Neural cell (in vitro differentiated cells): ENCODE results near the gene MGLL. TPM values are rescaled to one million over a fixed set of nuclear protein-coding genes. Genes with fewer than 3 reads are reported as not detected.

ENCODE experiments used
- H2AFZ ChIP-seq: fragments of 200-600, 300-800 bp; sonication (generic), shearing (Covaris generic); 2 replicates; pipeline ENCODE4 v1.6.0; 2014; ENCODE audit warnings: low read depth, mild to moderate bottlenecking, antibody characterized with exemption, low read length, moderate library complexity
- H3F3A ChIP-seq: fragments of 200-600 bp; shearing (Covaris generic); 2 replicates; pipeline ENCODE4 v1.6.1; 2016; ENCODE audit warnings: mild to moderate bottlenecking, moderate library complexity, mixed read lengths, antibody characterized with exemption, low read length; ENCODE audit not compliant: insufficient read depth, poor library complexity, severe bottlenecking
- H3K27ac ChIP-seq: fragments of 200-600, 300-800 bp; sonication (generic), shearing (Covaris generic); 2 replicates; pipeline ENCODE4 v1.5.1; 2014; ENCODE audit warnings: mild to moderate bottlenecking, low read length, moderate library complexity
- H3K27me3 ChIP-seq: fragments of 300-800, 200-600 bp; sonication (generic), shearing (Covaris generic); 2 replicates; pipeline ENCODE4 v1.6.0; 2014; ENCODE audit warnings: mild to moderate bottlenecking, low read depth, low read length, moderate library complexity; ENCODE audit not compliant: insufficient read depth
- H3K36me3 ChIP-seq: fragments of 300-800, 200-600 bp; sonication (generic), shearing (Covaris generic); 2 replicates; pipeline ENCODE4 v1.5.1; 2014; ENCODE audit warnings: mild to moderate bottlenecking, antibody characterized with exemption, low read length, moderate library complexity; ENCODE audit not compliant: insufficient read depth
- H3K4me2 ChIP-seq: fragments of 300-800, 200-600 bp; sonication (generic), shearing (Covaris generic); 2 replicates; pipeline ENCODE4 v1.6.0; 2014; ENCODE audit warnings: mild to moderate bottlenecking, low read length
- H3K4me3 ChIP-seq: fragments of 300-800, 200-600 bp; sonication (generic), shearing (Covaris generic); 2 replicates; pipeline ENCODE4 v1.5.1; 2014; ENCODE audit warnings: mild to moderate bottlenecking, low read length, moderate library complexity
- H3K79me2 ChIP-seq: fragments of 200-600 bp; shearing (Covaris generic); replicated peaks from 2 replicates; pipeline ENCODE4 v1.6.0; 2014; ENCODE audit warnings: mild to moderate bottlenecking, low read length, moderate library complexity; ENCODE audit not compliant: insufficient read depth
- H3K9ac ChIP-seq: fragments of 300-800, 200-600 bp; sonication (generic), shearing (Covaris generic); 2 replicates; pipeline ENCODE4 v1.6.1; 2016; ENCODE audit warnings: mild to moderate bottlenecking, low read length, mixed read lengths
- H3K9me2 ChIP-seq: fragments of 200-600 bp; shearing (Covaris generic); 2 replicates; pipeline ENCODE4 v1.6.1; 2016; ENCODE audit warnings: mild to moderate bottlenecking, low read length, mixed read lengths; ENCODE audit not compliant: insufficient read depth
- H3K9me3 ChIP-seq: fragments of 200-600, 300-800 bp; sonication (generic), shearing (Covaris generic); 2 replicates; pipeline ENCODE4 v1.6.1; 2016; ENCODE audit warnings: mild to moderate bottlenecking, mixed run types, low read length, moderate library complexity, mixed read lengths
- H4K20me1 ChIP-seq: fragments of 200-600 bp; shearing (Covaris generic); 2 replicates; pipeline ENCODE4 v1.6.1; 2016; ENCODE audit warnings: mild to moderate bottlenecking, mixed run types; ENCODE audit not compliant: insufficient read depth
- EP300 ChIP-seq: fragments of 450-650 bp; conservative IDR thresholded peaks from 2 replicates; pipeline ENCODE4 v1.6.1; 2014; ENCODE audit warnings: antibody characterized with exemption, mild to moderate bottlenecking, moderate library complexity; ENCODE audit not compliant: poor library complexity, severe bottlenecking
- EZH2 ChIP-seq: fragments of 200-600, 300-800 bp; shearing (Covaris generic), sonication (generic); IDR thresholded peaks from 2 replicates; pipeline ENCODE4 v1.6.1; 2014; ENCODE audit warnings: antibody characterized with exemption, low read length, borderline replicate concordance, mild to moderate bottlenecking; ENCODE audit not compliant: insufficient read depth, poor library complexity, severe bottlenecking
- MXI1 ChIP-seq: fragments of 450-650 bp; conservative IDR thresholded peaks from 2 replicates; pipeline ENCODE4 v1.6.1; 2014; ENCODE audit warnings: antibody characterized with exemption, mild to moderate bottlenecking; ENCODE audit not compliant: poor library complexity, severe bottlenecking
- POLR2AphosphoS5 ChIP-seq: IDR thresholded peaks from 2 replicates; pipeline ENCODE4 v1.6.1; 2012
- RAD21 ChIP-seq: fragments of 450-650 bp; conservative IDR thresholded peaks from 2 replicates; pipeline ENCODE4 v1.6.1; 2014; ENCODE audit warnings: antibody characterized with exemption, mild to moderate bottlenecking, moderate library complexity
- SMC3 ChIP-seq: fragments of 450-650 bp; conservative IDR thresholded peaks from 2 replicates; pipeline ENCODE4 v1.6.1; 2014; ENCODE audit warnings: antibody characterized with exemption, mild to moderate bottlenecking, moderate library complexity; ENCODE audit not compliant: poor library complexity
- TAF1 ChIP-seq: IDR thresholded peaks from 2 replicates; pipeline ENCODE4 v1.6.1; 2012; ENCODE audit warnings: low read depth
- polyA plus RNA-seq: library from polyadenylated mRNA; depleted of rRNA; stranded (reverse); fragments of >200 nt; gene quantifications from 2 replicates; pipeline ENCODE4 v1.2.3, GENCODE V29; 2014
- TF ChIP-seq, protein P1 (sequence below): fragments of 450-650 bp; IDR thresholded peaks from 2 replicates; pipeline ENCODE4 v1.5.1; 2014; ENCODE audit warnings: antibody characterized with exemption, mild to moderate bottlenecking, moderate library complexity; ENCODE audit not compliant: poor library complexity, severe bottlenecking
- TF ChIP-seq, protein P2 (sequence below): IDR thresholded peaks from 2 replicates; pipeline ENCODE4 v1.6.1; 2012; ENCODE audit warnings: borderline replicate concordance

Gene MGLL
- polyA plus RNA-seq, 1 donor from 2014 or later: 2.0 TPM

GRCh38 chr3:127776347-127776746 lies 46.0 kb downstream of the MGLL start:
- H2AFZ ChIP-seq: no peak overlapping the region
- TF ChIP-seq MXI1 (no peak), RAD21 (no peak), TAF1 (no peak), EZH2 (no peak), POLR2AphosphoS5 (no peak), EP300 (no peak), SMC3 (no peak)
- TF ChIP-seq, protein P1, sequence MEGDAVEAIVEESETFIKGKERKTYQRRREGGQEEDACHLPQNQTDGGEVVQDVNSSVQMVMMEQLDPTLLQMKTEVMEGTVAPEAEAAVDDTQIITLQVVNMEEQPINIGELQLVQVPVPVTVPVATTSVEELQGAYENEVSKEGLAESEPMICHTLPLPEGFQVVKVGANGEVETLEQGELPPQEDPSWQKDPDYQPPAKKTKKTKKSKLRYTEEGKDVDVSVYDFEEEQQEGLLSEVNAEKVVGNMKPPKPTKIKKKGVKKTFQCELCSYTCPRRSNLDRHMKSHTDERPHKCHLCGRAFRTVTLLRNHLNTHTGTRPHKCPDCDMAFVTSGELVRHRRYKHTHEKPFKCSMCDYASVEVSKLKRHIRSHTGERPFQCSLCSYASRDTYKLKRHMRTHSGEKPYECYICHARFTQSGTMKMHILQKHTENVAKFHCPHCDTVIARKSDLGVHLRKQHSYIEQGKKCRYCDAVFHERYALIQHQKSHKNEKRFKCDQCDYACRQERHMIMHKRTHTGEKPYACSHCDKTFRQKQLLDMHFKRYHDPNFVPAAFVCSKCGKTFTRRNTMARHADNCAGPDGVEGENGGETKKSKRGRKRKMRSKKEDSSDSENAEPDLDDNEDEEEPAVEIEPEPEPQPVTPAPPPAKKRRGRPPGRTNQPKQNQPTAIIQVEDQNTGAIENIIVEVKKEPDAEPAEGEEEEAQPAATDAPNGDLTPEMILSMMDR: no peak
- TF ChIP-seq, protein P2, sequence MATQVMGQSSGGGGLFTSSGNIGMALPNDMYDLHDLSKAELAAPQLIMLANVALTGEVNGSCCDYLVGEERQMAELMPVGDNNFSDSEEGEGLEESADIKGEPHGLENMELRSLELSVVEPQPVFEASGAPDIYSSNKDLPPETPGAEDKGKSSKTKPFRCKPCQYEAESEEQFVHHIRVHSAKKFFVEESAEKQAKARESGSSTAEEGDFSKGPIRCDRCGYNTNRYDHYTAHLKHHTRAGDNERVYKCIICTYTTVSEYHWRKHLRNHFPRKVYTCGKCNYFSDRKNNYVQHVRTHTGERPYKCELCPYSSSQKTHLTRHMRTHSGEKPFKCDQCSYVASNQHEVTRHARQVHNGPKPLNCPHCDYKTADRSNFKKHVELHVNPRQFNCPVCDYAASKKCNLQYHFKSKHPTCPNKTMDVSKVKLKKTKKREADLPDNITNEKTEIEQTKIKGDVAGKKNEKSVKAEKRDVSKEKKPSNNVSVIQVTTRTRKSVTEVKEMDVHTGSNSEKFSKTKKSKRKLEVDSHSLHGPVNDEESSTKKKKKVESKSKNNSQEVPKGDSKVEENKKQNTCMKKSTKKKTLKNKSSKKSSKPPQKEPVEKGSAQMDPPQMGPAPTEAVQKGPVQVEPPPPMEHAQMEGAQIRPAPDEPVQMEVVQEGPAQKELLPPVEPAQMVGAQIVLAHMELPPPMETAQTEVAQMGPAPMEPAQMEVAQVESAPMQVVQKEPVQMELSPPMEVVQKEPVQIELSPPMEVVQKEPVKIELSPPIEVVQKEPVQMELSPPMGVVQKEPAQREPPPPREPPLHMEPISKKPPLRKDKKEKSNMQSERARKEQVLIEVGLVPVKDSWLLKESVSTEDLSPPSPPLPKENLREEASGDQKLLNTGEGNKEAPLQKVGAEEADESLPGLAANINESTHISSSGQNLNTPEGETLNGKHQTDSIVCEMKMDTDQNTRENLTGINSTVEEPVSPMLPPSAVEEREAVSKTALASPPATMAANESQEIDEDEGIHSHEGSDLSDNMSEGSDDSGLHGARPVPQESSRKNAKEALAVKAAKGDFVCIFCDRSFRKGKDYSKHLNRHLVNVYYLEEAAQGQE: no peak
- no peaks in the 10 kb centered on the region for H3K9me3 ChIP-seq
- no peak overlapping the region for H3K9ac ChIP-seq
- no peaks in the 10 kb centered on the region for H3F3A ChIP-seq
- no peaks in the 10 kb centered on the region for H3K36me3 ChIP-seq
- no peak overlapping the region for H3K27ac ChIP-seq
- H4K20me1 ChIP-seq: no peaks in the 10 kb centered on the region
- no peak overlapping the region for H3K4me2 ChIP-seq
- H3K9me2 ChIP-seq: no peaks in the 10 kb centered on the region
- H3K79me2 ChIP-seq: no peaks in the 10 kb centered on the region
- H3K27me3 ChIP-seq: no peaks in the 10 kb centered on the region
- H3K4me3 ChIP-seq: no peak overlapping the region

DNA sequence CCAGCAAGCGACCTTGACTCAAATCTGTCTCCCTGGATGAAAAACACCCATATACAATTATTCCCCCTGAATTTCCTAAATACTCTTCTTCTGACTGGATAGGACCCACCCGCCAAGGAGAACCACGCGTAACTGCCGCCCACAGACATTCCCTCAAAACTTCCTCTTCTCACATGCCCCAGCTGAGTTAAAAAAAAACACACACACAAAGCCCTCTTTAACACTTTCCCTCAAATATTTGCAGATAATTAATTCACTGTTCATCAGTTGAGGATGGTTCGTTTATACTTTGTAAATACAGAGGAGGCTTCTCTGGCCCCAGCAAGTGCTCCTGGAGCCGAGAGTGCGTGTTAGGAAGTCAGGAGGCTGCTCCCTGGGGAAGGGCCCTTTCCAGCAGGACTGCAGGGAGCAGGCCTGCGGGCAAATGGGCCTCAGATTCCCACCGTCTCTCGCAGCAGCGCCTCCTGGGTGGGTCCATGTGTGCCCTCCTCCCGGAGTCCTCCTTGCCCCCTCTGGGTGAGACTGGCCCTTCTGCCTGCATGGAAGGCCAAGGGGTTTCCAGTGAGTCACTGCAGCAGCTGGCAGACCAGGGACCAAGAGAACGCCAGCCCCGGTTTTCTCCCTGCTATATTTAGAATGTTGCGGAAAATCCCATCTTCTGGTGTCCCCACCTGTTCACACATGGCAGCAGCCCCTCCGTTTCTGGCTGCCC lies 46.8 kb downstream of the MGLL start:
- no peaks in the 10 kb centered on the region for H3K36me3 ChIP-seq
- H2AFZ ChIP-seq: no peak overlapping the region
- TF ChIP-seq, protein P2: no peak
- TF ChIP-seq POLR2AphosphoS5: no peak
- TF ChIP-seq EP300: no peak
- TF ChIP-seq SMC3: no peak
- TF ChIP-seq MXI1: no peak
- TF ChIP-seq TAF1: no peak
- TF ChIP-seq, protein P1: no peak
- no peak for TF ChIP-seq RAD21
- TF ChIP-seq EZH2: no peak
- no peaks in the 10 kb centered on the region for H3K9me3 ChIP-seq
- no peaks in the 10 kb centered on the region for H3F3A ChIP-seq
- no peak overlapping the region for H3K9ac ChIP-seq
- no peak overlapping the region for H3K27ac ChIP-seq
- H3K9me2 ChIP-seq: no peaks in the 10 kb centered on the region
- no peaks in the 10 kb centered on the region for H4K20me1 ChIP-seq
- H3K79me2 ChIP-seq: no peaks in the 10 kb centered on the region
- no peak overlapping the region for H3K4me3 ChIP-seq
- H3K4me2 ChIP-seq: no peak overlapping the region
- H3K27me3 ChIP-seq: no peaks in the 10 kb centered on the region
